ENCODE data around the gene EPHB1. TPM values are rescaled to one million over a fixed set of nuclear protein-coding genes. Genes with fewer than 3 reads are reported as not detected.
"Not testable (repeated sequence)": the region's sequence is repeated elsewhere in the genome, so short reads cannot be mapped to it uniquely, and the experiment has no call there.

EPHB1 gene
- polyA plus RNA-seq, 1 donor from 2014 or later = 0.71 TPM

DNA sequence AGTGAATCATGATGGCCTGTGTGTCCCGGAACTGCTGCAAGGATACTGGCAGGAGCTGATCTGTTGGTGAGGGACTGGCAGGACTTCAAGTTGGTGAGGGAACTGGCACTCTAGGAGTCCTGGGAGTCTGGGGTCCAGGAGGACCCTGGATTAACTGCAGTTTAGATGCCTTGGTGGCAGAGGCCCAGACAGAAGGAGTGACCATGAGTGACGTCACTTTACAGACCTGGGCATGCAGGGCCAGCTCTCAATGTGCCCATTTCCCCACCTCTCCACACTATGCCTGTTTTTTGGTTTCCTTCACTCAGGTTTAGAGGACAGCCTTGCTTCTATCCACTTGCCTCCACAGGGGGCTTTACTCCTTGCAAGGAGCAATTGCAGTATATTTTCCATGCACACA, 154.1 kb downstream of the EPHB1 start:
- no peak overlapping the region for H3K27ac Mint-ChIP-seq
- no peaks in the 10 kb centered on the region for H3K27me3 Mint-ChIP-seq
- no peaks in the 10 kb centered on the region for H3K9me3 Mint-ChIP-seq
- no peaks in the 10 kb centered on the region for H3K4me1 Mint-ChIP-seq
- H3K36me3 Mint-ChIP-seq = peaks cover 2% of the 10 kb centered on the region
- no peak overlapping the region for H3K4me3 Mint-ChIP-seq

DNA sequence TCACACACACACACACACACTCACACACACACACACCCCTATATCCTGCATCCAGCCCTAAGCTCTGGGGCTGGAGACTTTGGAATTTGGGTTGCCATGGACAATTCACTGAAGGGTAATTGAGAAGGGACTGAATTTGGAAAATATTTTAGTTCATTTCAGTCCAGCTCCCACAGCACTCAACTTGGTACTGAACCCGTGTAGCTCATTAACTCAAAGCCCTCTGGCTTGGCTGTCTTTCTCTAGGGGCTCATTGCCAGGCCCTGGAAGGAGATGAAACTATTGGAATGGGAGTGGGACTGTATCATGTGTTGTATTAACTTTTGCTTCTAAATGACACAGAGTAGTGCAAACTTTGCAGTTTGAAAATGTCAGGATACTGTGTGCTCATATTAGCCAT, 157.3 kb downstream of the EPHB1 start:
- Mint-ChIP-seq H3K27me3 (no peaks in the 10 kb centered on the region), H3K27ac (no peak overlapping the region), H3K4me3 (no peak overlapping the region), H3K4me1 (peaks cover 0 to 4% (median 0%) of the 10 kb centered on the region in 3 donors), H3K9me3 (no peaks in the 10 kb centered on the region), H3K36me3 (no peaks in the 10 kb centered on the region)

DNA sequence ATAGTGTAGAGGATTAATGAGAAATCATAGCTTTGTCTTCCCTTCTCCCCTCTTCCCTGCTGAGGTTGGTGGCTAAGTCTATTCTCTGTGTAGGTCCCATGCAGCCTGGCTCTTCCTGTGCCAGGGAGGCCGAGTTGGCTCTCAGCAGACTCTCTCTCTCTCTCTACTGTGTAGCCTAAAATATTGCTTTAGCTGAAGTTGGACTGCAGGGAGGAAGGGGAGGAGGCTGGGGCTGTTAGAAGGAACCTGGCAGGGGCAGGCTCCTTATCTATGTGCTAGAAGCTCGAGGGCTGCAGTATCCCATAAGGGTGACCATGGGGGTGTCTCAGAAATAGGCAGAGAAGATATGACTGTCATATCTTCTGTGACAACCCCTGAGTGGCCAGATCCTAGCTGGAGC, 160.8 kb downstream of the EPHB1 start:
- H3K27me3 Mint-ChIP-seq = no peaks in the 10 kb centered on the region
- H3K27ac Mint-ChIP-seq = no peak overlapping the region
- H3K36me3 Mint-ChIP-seq = no peaks in the 10 kb centered on the region
- H3K4me3 Mint-ChIP-seq = no peak overlapping the region
- peaks cover 0 to 4% (median 0%) of the 10 kb centered on the region in 3 donors for H3K4me1 Mint-ChIP-seq
- H3K9me3 Mint-ChIP-seq = no peaks in the 10 kb centered on the region

DNA sequence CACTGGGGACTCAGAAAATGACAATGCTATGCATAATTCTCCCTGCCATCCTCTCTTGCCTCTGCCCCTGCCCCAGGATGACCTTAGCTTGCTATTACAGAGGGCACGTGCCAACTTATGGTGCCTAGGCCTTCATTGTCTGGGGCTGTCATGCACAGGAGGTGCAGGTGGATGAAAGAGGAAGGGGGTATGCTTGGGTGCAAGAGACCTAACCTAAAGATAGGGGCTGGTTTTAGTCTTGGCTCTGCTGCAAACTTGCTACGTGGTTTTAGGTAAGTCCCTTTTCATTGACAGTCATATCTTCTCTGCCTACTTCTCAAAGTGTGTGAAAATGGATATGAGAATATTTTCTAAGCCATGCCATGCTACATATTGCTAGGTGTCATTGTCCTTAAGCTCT, 161.3 kb downstream of the EPHB1 start:
- peaks cover 0 to 4% (median 0%) of the 10 kb centered on the region in 3 donors for H3K4me1 Mint-ChIP-seq
- H3K36me3 Mint-ChIP-seq = no peaks in the 10 kb centered on the region
- H3K4me3 Mint-ChIP-seq = no peak overlapping the region
- no peaks in the 10 kb centered on the region for H3K27me3 Mint-ChIP-seq
- H3K27ac Mint-ChIP-seq = no peak overlapping the region
- H3K9me3 Mint-ChIP-seq = no peaks in the 10 kb centered on the region

DNA sequence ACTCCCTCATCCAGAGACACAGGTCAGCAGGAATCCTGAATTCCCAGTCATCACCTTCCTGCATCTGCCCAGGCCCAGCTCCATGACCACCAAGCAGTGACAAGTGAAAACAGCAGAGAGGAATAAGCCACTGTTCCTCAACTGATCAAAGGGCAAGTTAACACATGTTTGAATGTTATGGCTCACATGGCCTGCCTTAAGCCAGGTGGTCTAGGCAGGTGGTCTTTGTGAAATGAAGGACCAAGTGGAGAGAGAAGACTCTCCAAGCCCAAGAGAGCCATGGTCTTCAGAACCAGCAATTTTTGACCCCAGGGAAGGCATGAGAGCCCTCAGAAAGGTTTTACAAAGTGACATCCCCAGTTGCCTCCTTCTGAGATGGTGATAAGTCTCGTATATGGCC, 161.8 kb downstream of the EPHB1 start:
- no peaks in the 10 kb centered on the region for H3K9me3 Mint-ChIP-seq
- no peak overlapping the region for H3K4me3 Mint-ChIP-seq
- peaks cover 0 to 4% (median 0%) of the 10 kb centered on the region in 3 donors for H3K4me1 Mint-ChIP-seq
- no peaks in the 10 kb centered on the region for H3K27me3 Mint-ChIP-seq
- H3K36me3 Mint-ChIP-seq = no peaks in the 10 kb centered on the region
- H3K27ac Mint-ChIP-seq = no peak overlapping the region

DNA sequence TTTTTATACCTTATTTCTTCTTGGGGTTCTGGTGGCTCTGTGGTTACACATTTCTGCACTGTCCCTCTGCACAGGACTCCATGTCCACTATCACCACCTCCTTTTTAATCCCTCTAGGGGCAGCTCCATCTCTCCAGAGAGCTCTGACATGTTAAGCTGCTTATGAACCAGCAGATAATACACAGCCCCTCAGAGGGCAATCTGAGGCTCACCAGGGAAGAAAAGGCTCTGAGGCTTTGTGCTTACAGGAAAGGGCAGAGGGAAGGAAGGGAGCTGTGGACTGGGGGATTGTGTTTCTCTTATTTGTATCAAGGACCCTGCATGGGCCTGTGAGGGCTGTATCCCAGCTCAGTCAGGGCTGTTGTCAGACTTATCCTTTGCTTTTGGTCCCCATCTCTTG, 164.5 kb downstream of the EPHB1 start:
- Mint-ChIP-seq H3K36me3 (peaks cover 1% of the 10 kb centered on the region), H3K9me3 (no peaks in the 10 kb centered on the region), H3K4me3 (no peak overlapping the region), H3K27ac (no peak overlapping the region), H3K27me3 (no peaks in the 10 kb centered on the region), H3K4me1 (peaks cover 0 to 4% (median 0%) of the 10 kb centered on the region in 3 donors)

DNA sequence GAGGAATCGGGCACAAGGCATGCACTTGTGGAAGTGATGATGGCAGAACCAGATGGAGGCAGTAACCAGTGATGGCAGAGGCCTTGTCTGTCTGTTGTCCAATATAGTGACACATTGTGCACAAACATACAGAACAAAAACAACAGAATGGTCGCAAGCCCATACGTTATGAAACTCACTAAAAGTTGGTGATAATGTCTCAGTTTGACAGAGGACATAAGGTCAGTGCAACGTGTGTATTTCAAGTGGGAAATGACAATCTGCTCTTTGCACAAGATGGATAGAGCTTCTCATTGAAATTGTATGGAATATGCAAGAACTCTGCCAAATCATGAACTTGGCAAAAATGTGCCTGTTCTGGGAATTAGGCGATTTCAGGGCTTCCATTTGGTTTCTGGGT, 169.2 kb downstream of the EPHB1 start:
- peaks cover 3% of the 10 kb centered on the region for H3K36me3 Mint-ChIP-seq
- peaks cover 2% of the 10 kb centered on the region for H3K27me3 Mint-ChIP-seq
- H3K27ac Mint-ChIP-seq = no peak overlapping the region
- no peaks in the 10 kb centered on the region for H3K9me3 Mint-ChIP-seq
- no peak overlapping the region for H3K4me3 Mint-ChIP-seq
- peaks cover 0 to 3% (median 0%) of the 10 kb centered on the region in 3 donors for H3K4me1 Mint-ChIP-seq

DNA sequence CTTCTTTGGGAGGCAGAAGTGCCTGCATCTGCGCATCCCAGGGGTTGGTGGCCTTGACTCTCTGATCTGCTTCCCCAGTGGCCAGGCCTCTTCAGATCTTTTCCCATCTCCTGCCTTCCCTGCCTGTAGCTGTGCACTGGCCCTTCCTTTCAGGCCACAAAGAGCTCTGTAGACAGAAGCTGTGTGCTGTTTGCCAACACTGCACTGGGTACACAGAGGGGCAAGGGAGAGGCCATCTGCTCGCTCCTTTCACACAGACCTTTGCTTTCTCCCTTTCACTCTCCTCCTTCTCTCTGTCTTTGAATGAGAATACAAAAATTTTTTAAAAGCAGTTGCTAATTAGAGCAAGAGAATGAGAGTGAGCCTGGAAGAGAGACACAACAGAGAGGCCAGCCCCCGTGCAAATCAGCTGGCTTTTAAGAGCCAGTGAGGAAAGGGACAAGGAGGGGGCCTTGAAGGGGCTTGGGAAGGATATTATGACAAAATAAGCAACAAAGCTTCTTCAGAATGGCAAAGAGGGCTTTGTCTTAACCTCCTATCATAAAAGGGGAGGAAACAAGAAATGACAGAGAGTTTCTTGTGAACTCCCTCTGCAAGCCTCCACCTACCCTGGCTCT, 170.9 kb downstream of the EPHB1 start:
- Mint-ChIP-seq H3K4me3 (no peak overlapping the region), H3K27ac (no peak overlapping the region), H3K36me3 (peaks cover 3% of the 10 kb centered on the region), H3K27me3 (peaks cover 2% of the 10 kb centered on the region), H3K4me1 (peaks cover 0 to 3% (median 0%) of the 10 kb centered on the region in 3 donors), H3K9me3 (no peaks in the 10 kb centered on the region)

DNA sequence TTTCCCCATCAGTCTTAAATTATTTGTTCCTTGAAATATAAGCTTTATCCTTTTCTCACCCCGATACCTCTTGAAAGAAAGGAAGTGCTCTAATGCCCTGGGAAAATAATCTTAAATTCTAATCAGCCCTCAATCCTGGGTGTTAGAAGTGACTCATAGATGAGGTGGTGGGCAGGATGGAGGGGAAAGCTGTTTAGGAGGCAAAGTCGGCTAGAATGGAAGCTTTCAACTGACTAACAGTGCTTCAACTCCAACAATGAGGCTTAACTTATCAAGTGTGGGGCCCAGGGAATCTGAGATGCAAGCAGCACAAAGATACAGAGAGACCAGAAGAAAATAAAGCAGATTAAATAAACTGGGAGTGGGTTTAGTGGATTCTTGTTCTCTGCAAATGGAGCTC, 175.8 kb downstream of the EPHB1 start:
- H3K4me3 Mint-ChIP-seq = no peak overlapping the region
- no peaks in the 10 kb centered on the region for H3K9me3 Mint-ChIP-seq
- H3K27ac Mint-ChIP-seq = no peak overlapping the region
- H3K4me1 Mint-ChIP-seq = no peaks in the 10 kb centered on the region
- H3K36me3 Mint-ChIP-seq = no peaks in the 10 kb centered on the region
- H3K27me3 Mint-ChIP-seq = peaks cover 2% of the 10 kb centered on the region

DNA sequence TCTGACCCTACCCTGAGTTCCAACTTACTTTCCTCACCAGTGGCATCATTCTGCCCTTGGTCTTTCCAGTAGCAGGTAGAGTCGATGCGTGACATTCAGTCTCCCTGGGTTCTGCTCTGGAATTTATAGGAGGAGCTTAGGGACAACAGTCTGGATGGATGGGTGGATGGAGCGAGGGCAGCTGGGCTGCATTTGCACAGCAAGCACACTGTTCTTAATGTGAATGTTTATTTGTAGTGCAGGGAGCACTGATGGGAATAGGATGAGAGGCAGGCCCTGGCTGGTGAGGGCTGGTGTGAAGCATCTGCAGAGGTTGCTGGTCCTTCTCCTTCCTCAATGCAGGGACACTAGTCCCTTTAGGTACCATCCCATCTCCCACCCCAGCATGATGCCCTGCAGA, 176.2 kb downstream of the EPHB1 start:
- no peaks in the 10 kb centered on the region for H3K4me1 Mint-ChIP-seq
- H3K27me3 Mint-ChIP-seq = peaks cover 2% of the 10 kb centered on the region
- no peak overlapping the region for H3K27ac Mint-ChIP-seq
- no peaks in the 10 kb centered on the region for H3K9me3 Mint-ChIP-seq
- H3K4me3 Mint-ChIP-seq = no peak overlapping the region
- no peaks in the 10 kb centered on the region for H3K36me3 Mint-ChIP-seq

DNA sequence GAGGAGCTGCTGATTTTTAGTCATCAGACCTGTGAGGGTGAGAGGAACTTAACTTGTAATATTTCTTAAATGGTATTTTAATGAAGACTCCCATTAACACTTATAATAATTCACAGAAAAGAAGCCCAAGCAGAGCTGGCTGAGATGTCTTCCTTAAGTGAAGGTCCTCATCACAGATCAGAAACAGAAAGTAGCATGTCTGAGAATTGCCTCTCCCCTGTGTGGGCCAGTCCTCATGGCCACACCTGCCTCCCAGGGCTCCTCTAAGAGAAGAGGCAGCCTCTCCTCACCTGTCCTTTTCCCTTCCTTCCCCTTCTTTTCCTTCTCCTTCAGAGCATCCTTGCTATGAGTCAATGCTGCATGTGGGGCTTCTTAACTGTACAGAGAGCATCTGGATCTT, 176.8 kb downstream of the EPHB1 start:
- H3K36me3 Mint-ChIP-seq, H3K27ac Mint-ChIP-seq, H3K4me3 Mint-ChIP-seq, H3K27me3 Mint-ChIP-seq, H3K4me1 Mint-ChIP-seq, H3K9me3 Mint-ChIP-seq: not testable (repeated sequence)

DNA sequence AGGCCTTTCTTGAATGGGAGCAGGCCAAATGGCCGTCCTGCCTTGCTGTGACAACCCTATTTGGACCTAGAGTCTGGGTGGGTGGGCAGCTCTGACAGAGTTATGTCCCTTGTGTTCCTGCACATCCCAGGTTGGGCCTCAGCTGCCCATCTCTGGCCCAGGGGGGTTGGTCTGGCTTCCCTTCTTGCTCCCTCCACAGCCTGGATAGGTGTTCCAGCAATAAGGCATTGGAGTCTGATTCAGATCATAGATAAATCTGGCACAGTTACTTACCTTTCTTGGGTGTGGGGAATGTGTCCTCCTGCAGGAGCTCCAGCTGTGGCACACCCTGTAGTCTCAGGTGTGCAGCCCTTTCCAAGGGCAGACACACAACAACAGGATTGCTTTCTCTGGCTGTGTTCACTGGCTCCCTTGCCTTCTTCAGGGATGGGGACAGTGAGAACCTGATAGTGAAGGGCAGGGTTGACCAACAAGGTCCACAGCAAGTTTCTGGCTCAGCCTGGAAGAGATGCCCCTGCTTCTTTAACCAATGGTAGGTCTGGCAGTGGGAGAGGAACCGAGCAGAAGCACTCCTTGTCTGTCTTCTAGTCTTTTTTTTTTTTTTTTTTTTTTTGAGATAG, 177.9 kb downstream of the EPHB1 start:
- Mint-ChIP-seq H3K27ac (no peak overlapping the region), H3K4me1 (no peaks in the 10 kb centered on the region), H3K27me3 (peaks cover 2% of the 10 kb centered on the region), H3K9me3 (no peaks in the 10 kb centered on the region), H3K4me3 (no peak overlapping the region), H3K36me3 (no peaks in the 10 kb centered on the region)

DNA sequence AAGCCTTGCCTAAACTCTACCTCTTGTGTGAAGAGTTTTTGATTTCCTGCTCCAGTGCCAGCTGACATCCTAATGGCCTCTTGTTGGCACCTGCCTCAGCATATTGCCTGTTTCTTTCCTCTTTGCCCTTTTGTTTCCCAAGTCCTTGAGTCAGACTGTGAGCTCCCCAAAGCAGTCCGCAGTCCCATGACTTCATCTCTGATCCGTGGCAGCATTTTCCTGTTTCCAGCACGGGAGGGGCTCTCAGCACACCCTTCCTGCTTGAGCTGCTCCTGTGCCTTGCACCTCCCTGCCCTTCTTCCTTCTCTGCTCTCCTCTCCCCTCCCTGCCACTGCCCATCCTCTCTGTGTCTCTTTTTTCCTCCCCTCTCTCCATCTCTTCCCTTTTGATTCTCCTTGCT, 179.6 kb downstream of the EPHB1 start:
- H3K27me3 Mint-ChIP-seq = peaks cover 3% of the 10 kb centered on the region
- peaks cover 0 to under 1% (median 0%) of the 10 kb centered on the region in 3 donors for H3K9me3 Mint-ChIP-seq
- H3K4me3 Mint-ChIP-seq = peak overlapping the region in 1 of 4 donors; percentile 40
- H3K4me1 Mint-ChIP-seq = peaks cover 0 to 1% (median 0%) of the 10 kb centered on the region in 3 donors
- H3K27ac Mint-ChIP-seq = peak overlapping the region in 1 of 3 donors; percentile 13
- H3K36me3 Mint-ChIP-seq = no peaks in the 10 kb centered on the region

DNA sequence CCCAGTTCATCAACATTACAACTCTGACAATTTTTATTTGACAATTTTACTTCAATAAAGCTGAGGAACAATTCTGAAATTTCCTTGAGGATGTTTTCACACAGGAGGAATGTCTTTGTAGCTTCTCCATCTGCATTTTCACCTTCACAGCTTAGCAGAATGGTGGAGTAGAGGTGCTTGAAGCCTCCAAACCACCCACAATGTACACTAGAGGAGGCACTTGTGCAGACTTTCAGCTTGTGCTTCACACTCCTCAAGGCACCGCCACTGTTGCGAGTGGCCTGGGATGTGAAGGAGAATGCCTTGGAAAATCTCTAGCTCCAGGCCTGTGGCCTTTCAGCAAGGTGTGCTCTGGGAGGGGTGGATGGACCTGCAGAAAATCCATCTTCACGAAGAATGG, 181.9 kb downstream of the EPHB1 start:
- H3K36me3 Mint-ChIP-seq = peaks cover 3% of the 10 kb centered on the region
- peaks cover 0 to 1% (median 0%) of the 10 kb centered on the region in 3 donors for H3K4me1 Mint-ChIP-seq
- no peak overlapping the region for H3K27ac Mint-ChIP-seq
- peaks cover 3% of the 10 kb centered on the region for H3K27me3 Mint-ChIP-seq
- peaks cover 0 to 7% (median 0%) of the 10 kb centered on the region in 3 donors for H3K9me3 Mint-ChIP-seq
- no peak overlapping the region for H3K4me3 Mint-ChIP-seq

DNA sequence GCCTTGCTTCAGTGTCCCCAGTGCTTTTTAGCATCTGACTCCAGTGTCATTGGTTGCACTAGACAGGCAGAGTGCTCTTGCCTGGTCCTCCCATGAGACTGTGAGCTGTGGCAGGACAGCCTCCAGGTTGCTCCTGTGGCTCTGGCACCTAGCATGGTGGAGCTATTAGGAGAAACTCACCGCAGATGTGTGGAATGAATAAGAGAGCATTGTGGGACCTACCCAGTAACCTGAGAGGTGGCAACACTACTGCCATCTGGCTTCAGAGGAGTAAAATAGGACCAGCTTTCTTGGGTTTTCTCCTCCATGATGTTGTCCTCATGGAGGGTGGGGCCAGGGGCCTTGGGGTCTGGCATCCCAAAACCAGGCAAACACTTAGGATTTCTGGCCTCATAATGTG, 183.6 kb downstream of the EPHB1 start:
- no peak overlapping the region for H3K4me3 Mint-ChIP-seq
- peaks cover 0 to 1% (median 0%) of the 10 kb centered on the region in 3 donors for H3K4me1 Mint-ChIP-seq
- H3K36me3 Mint-ChIP-seq = peaks cover 4% of the 10 kb centered on the region

More for the DNA sequence above, 183.6 kb downstream of the EPHB1 start:
- Mint-ChIP-seq H3K27ac (no peak overlapping the region), H3K9me3 (peaks cover 0 to 7% (median 0%) of the 10 kb centered on the region in 3 donors), H3K27me3 (peaks cover 3% of the 10 kb centered on the region)
